BJ (cell line): ENCODE results near the gene TRPM8. TPM values are rescaled to one million over a fixed set of nuclear protein-coding genes. Genes with fewer than 3 reads are reported as not detected.
A peak's percentile ranks its signal among the peaks of the same experiment; 100 is the strongest.

ENCODE experiments used
- CTCF ChIA-PET: fragments of 350-600 bp; formaldehyde crosslinking; extraction: SDS; loops from one replicate; lab custom pipeline; 2021; ENCODE audit warnings: antibody characterized with exemption, inconsistent platforms; lab: Yijun Ruan, JAX
- POLR2A ChIA-PET: fragments of 300-600 bp; sonication (Branson Sonifier 250); formaldehyde crosslinking; extraction: SDS; loops from one replicate; lab custom pipeline; 2021; ENCODE audit warnings: antibody characterized with exemption; lab: Charles Lee
- DNase-seq: peaks from one replicate; pipeline ENCODE4 v3.0.0-alpha.2; 2011; ENCODE audit warnings: low read depth
- H3K27me3 ChIP-seq: 2 replicates; pipeline ENCODE4 v1.6.0; 2011; ENCODE audit warnings: low read length; ENCODE audit not compliant: control insufficient read depth, insufficient read depth
- H3K36me3 ChIP-seq: 2 replicates; pipeline ENCODE4 v1.5.1; 2011; ENCODE audit warnings: low read length; ENCODE audit not compliant: control insufficient read depth, insufficient read depth
- H3K4me3 ChIP-seq: 2 replicates; pipeline ENCODE4 v1.5.1; 2011; ENCODE audit warnings: low read depth, mild to moderate bottlenecking, control low read depth, low read length
- polyA plus RNA-seq: library from polyadenylated mRNA; depleted of rRNA; stranded (reverse); fragments of >200 nt; gene quantifications from 2 replicates; pipeline ENCODE4 v1.2.3, GENCODE V29; 2011
- TF ChIP-seq, protein P1 (sequence below): IDR thresholded peaks from 2 replicates; pipeline ENCODE4 v1.5.1; 2011; ENCODE audit warnings: low read depth, mild to moderate bottlenecking, control low read depth, inconsistent platforms, low read length, moderate library complexity; ENCODE audit not compliant: insufficient read depth

The TRPM8 gene
- polyA plus RNA-seq, 1 experiment, result not detected

GRCh38 chr2:234033885-234034284 is 116.7 kb downstream of the TRPM8 start:
- no peak for DNase-seq
- H3K27me3 ChIP-seq, result peaks cover 4% of the 10 kb centered on the region; the same call in 1 of the 2 replicates
- ChIA-PET POLR2A (no interaction called here), CTCF (no interaction called here)
- H3K4me3 ChIP-seq, result no peak overlapping the region
- no peaks in the 10 kb centered on the region for H3K36me3 ChIP-seq
- TF ChIP-seq, protein P1, sequence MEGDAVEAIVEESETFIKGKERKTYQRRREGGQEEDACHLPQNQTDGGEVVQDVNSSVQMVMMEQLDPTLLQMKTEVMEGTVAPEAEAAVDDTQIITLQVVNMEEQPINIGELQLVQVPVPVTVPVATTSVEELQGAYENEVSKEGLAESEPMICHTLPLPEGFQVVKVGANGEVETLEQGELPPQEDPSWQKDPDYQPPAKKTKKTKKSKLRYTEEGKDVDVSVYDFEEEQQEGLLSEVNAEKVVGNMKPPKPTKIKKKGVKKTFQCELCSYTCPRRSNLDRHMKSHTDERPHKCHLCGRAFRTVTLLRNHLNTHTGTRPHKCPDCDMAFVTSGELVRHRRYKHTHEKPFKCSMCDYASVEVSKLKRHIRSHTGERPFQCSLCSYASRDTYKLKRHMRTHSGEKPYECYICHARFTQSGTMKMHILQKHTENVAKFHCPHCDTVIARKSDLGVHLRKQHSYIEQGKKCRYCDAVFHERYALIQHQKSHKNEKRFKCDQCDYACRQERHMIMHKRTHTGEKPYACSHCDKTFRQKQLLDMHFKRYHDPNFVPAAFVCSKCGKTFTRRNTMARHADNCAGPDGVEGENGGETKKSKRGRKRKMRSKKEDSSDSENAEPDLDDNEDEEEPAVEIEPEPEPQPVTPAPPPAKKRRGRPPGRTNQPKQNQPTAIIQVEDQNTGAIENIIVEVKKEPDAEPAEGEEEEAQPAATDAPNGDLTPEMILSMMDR, result no peak

- H3K27me3 ChIP-seq, result 0 out of 2 replicates have a peak, but pooled peaks cover 3% of the 10 kb centered on the region
- TF ChIP-seq, protein P1, result no peak
- CTCF ChIA-PET, result no interaction called here
- no peak for DNase-seq
- no peaks in the 10 kb centered on the region for H3K36me3 ChIP-seq
- no peak overlapping the region for H3K4me3 ChIP-seq
- POLR2A ChIA-PET, result no interaction called here
Observed at GRCh38 chr2:234038076-234038802, 121.1 kb downstream of the TRPM8 start.

GRCh38 chr2:234044157-234044556 is 127.0 kb downstream of the TRPM8 start:
- Histone ChIP-seq H3K4me3 (no peak overlapping the region), H3K27me3 (no peaks in the 10 kb centered on the region), H3K36me3 (no peaks in the 10 kb centered on the region)
- ChIA-PET POLR2A (no interaction called here), CTCF (interaction anchor here (0.7 kb wide), 1 partner anchor 54 kb away, joined by 3 read pairs; no protein-coding TSS in a partner anchor)
- TF ChIP-seq, protein P1, result no peak
- DNase-seq, result peak; percentile 47

- TF ChIP-seq, protein P1, result no peak
- no peak for DNase-seq
Observed at GRCh38 chr2:234046521-234046920, 129.3 kb downstream of the TRPM8 start.

DNA sequence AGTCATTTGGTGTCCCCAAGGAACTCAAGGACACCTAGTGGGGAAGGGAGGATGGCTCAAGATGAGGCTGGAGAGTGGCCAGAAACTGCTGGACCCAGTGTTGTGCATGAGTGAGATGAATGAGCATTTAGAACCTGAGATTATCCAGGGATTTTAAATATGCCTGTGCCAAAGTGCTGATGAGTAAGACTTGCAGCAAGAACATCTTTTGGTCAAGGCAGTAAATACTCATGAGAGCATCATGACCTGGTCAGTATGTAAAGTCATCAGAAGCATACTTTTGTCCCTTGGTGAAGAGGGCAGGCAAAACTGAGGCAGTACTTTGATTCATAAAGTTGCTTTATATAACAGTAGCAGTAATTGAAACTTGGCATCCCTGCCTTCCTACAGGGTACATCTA is 130.2 kb downstream of the TRPM8 start:
- ChIA-PET POLR2A (no interaction called here), CTCF (interaction anchor here (0.7 kb wide), 1 partner anchor 29 kb away, joined by 3 read pairs; no protein-coding TSS in a partner anchor)
- H3K4me3 ChIP-seq, result no peak overlapping the region
- no peaks in the 10 kb centered on the region for H3K36me3 ChIP-seq
- TF ChIP-seq, protein P1, result no peak
- no peak for DNase-seq
- H3K27me3 ChIP-seq, result no peaks in the 10 kb centered on the region

More at GRCh38 chr2:234046521-234046920, 129.3 kb downstream of the TRPM8 start:
- no peak overlapping the region for H3K4me3 ChIP-seq
- H3K27me3 ChIP-seq, result no peaks in the 10 kb centered on the region
- POLR2A ChIA-PET, result no interaction called here
- CTCF ChIA-PET, result interaction anchor here (0.7 to 1.3 kb wide), 2 partner anchors 8 to 30 kb away, joined by 3 read pairs; no protein-coding TSS in a partner anchor
- no peaks in the 10 kb centered on the region for H3K36me3 ChIP-seq
